Measurements from ENCODE around the gene MPL. TPM values are rescaled to one million over a fixed set of nuclear protein-coding genes. Genes with fewer than 3 reads are reported as not detected.

Gene MPL
- total RNA-seq, 1 experiment from 2014 or later = not detected

DNA sequence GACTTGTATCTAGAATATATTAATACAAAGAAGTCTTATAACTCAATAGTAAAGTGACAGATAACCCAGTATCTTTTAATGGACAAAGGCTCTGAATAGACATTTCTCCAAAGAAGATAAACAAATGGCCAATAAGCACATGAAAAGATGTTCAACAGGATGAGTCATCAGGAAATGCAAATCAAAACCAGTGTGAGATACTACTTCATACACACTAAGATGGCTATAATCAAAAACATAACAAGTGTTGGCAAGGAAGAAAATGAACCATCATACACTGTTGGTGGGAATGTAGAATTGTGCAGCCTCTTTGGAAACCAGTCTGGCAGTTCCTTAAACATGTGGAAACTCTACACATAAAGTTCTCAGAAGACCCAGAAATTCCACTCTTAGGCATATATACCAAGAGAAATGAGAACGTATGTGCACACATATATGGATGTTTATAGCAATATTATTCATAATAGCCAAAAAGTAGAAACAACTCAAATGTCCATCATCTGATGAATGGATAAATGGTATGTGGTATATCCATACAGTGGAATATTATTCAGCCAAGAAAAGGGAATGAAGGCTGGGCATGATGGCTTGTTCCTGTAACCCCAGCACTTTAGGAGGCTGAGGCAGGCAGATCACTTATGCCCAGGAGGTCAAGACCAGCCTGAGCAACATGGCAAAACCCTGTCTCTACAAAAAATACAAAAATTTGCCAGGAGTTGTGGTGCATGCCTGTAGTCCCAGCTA lies 9.9 kb upstream of the MPL start:
- H3K4me1 ChIP-seq (ENCODE audit: control insufficient read depth in 1 of 2, insufficient read depth in 2 of 2, low read length in 2 of 2) = peaks cover 10 to 15% of the 10 kb centered on the region in 2 experiments
- no peak overlapping the region for H3K4me3 ChIP-seq (replicated peaks in 1 of 2; ENCODE audit: low read depth in 1 of 2, low read length in 2 of 2)
- no peaks in the 10 kb centered on the region for H3K79me2 ChIP-seq (ENCODE audit: insufficient read depth, low read length)
- peaks cover 3 to 11% of the 10 kb centered on the region in 2 experiments for H3K9me3 ChIP-seq (ENCODE audit: control insufficient read depth in 1 of 2, insufficient read depth in 1 of 2, low read depth in 1 of 2, low read length in 2 of 2)
- H3K36me3 ChIP-seq (ENCODE audit: control insufficient read depth in 1 of 2, insufficient read depth in 2 of 2, low read length in 2 of 2) = no peaks in the 10 kb centered on the region
- intact Hi-C loops (cut with micrococcal nuclease) = no loop called here
- ATAC-seq (no peak), DNase-seq (ENCODE audit: low read depth, low spot score) (no peak)
- no TSS peak for BruUV-seq (replicated peaks)
- no peaks in the 10 kb centered on the region for H3K27me3 ChIP-seq (ENCODE audit: insufficient read depth, low read length)
- POLR2A ChIA-PET = no interaction called here
- H4K20me1 ChIP-seq (ENCODE audit: insufficient read depth) = no peaks in the 10 kb centered on the region
- H3K9me2 ChIP-seq (ENCODE audit: insufficient read depth) = no peaks in the 10 kb centered on the region
- no peak overlapping the region for H3K27ac ChIP-seq (ENCODE audit: low read depth, low read length)
- H3K4me2 ChIP-seq (ENCODE audit: low read length) = no peak overlapping the region
- RAD21 ChIA-PET (ENCODE audit: low non-redundant PET in 1 of 2, low total read pairs in 2 of 2, uncharacterized antibody in 2 of 2, unreplicated experiment in 2 of 2) = no interaction called here
- CTCF ChIA-PET = no interaction called here
- no peak for TF ChIP-seq POLR2AphosphoS5 (IDR thresholded peaks at IDR 0.05; ENCODE audit: low read depth, low read length)
- TF ChIP-seq POLR2A (IDR thresholded peaks at IDR 0.05; ENCODE audit: borderline replicate concordance, extremely low read depth, insufficient read depth, insufficient read length) = no peak
- TF ChIP-seq, protein P1, sequence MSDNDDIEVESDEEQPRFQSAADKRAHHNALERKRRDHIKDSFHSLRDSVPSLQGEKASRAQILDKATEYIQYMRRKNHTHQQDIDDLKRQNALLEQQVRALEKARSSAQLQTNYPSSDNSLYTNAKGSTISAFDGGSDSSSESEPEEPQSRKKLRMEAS (IDR thresholded peaks at IDR 0.05) = no peak
- no peak for TF ChIP-seq SP1 (IDR thresholded peaks at IDR 0.05; ENCODE audit: low read depth)
- TF ChIP-seq ZFX (IDR thresholded peaks at IDR 0.05) = no peak
- TF ChIP-seq EGR1 (IDR thresholded peaks at IDR 0.05; ENCODE audit: low read depth) = no peak
- no peak for TF ChIP-seq ELF1 (IDR thresholded peaks at IDR 0.05; ENCODE audit: borderline replicate concordance, low read depth)
- TF ChIP-seq, protein P2, sequence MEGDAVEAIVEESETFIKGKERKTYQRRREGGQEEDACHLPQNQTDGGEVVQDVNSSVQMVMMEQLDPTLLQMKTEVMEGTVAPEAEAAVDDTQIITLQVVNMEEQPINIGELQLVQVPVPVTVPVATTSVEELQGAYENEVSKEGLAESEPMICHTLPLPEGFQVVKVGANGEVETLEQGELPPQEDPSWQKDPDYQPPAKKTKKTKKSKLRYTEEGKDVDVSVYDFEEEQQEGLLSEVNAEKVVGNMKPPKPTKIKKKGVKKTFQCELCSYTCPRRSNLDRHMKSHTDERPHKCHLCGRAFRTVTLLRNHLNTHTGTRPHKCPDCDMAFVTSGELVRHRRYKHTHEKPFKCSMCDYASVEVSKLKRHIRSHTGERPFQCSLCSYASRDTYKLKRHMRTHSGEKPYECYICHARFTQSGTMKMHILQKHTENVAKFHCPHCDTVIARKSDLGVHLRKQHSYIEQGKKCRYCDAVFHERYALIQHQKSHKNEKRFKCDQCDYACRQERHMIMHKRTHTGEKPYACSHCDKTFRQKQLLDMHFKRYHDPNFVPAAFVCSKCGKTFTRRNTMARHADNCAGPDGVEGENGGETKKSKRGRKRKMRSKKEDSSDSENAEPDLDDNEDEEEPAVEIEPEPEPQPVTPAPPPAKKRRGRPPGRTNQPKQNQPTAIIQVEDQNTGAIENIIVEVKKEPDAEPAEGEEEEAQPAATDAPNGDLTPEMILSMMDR (IDR thresholded peaks at IDR 0.05 in 2 of 3, conservative IDR thresholded peaks at IDR 0.05 in 1 of 3; ENCODE audit: borderline replicate concordance in 1 of 3, insufficient read depth in 1 of 3, low read depth in 2 of 3, low read length in 2 of 3) = no peak
- TF ChIP-seq, protein P3, sequence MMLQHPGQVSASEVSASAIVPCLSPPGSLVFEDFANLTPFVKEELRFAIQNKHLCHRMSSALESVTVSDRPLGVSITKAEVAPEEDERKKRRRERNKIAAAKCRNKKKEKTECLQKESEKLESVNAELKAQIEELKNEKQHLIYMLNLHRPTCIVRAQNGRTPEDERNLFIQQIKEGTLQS (IDR thresholded peaks at IDR 0.05) = no peak
- TF ChIP-seq EZH2phosphoT487 (IDR thresholded peaks at IDR 0.05; ENCODE audit: borderline replicate concordance) = no peak
- no peak for TF ChIP-seq RAD21 (IDR thresholded peaks at IDR 0.05; ENCODE audit: low read depth)
- no peak for TF ChIP-seq CEBPB (IDR thresholded peaks at IDR 0.05; ENCODE audit: low read depth)
- TF ChIP-seq ZNF274 (IDR thresholded peaks at IDR 0.05; ENCODE audit: low read depth, low read length) = no peak
- H3K9ac ChIP-seq (ENCODE audit: low read length) = no peak overlapping the region
- no peak overlapping the region for H2AFZ ChIP-seq (ENCODE audit: low read depth, low read length, poor library complexity, severe bottlenecking)
